ENCODE measurements around the gene PRKG1. TPM values are rescaled to one million over a fixed set of nuclear protein-coding genes. Genes with fewer than 3 reads are reported as not detected.
A peak's percentile ranks its signal among the peaks of the same experiment; 100 is the strongest.

Gene PRKG1
- total RNA-seq, 6 experiments from 2014 or later = 1.1 to 2.0 (median 1.3) TPM

- no peak overlapping the region for H3K4me3 ChIP-seq
- no peak overlapping the region for H3K27ac ChIP-seq
- DNase-seq (no peak), ATAC-seq (no peak)
- TF ChIP-seq POLR2A (IDR thresholded peaks at IDR 0.05) = no peak
- TF ChIP-seq CTCF (IDR thresholded peaks at IDR 0.05) = no peak
- H3K36me3 ChIP-seq = no peaks in the 10 kb centered on the region
- intact Hi-C loops (cut with DNase I) = no loop called here
- H3K27me3 ChIP-seq = no peaks in the 10 kb centered on the region
- 71% methylated on average over 3 of the region's 3 CpGs for WGBS (ENCODE audit: insufficient coverage, low coverage, low lambda C conversion rate, missing lambda C conversion rate)
- peaks cover 0 to 3% (median 0%) of the 10 kb centered on the region in 4 donors for H3K9me3 ChIP-seq
- H3K4me1 ChIP-seq = no peaks in the 10 kb centered on the region
Observed at GRCh38 chr10:51649064-51649463, 574.8 kb downstream of the PRKG1 start.

GRCh38 chr10:51651063-51651462 lies 576.8 kb downstream of the PRKG1 start:
- Histone ChIP-seq H3K9me3 (peaks cover 0 to 3% (median 0%) of the 10 kb centered on the region in 4 donors), H3K4me1 (no peaks in the 10 kb centered on the region), H3K36me3 (no peaks in the 10 kb centered on the region), H3K27me3 (no peaks in the 10 kb centered on the region), H3K4me3 (no peak overlapping the region), H3K27ac (no peak overlapping the region)
- DNase-seq (no peak), ATAC-seq (no peak)
- WGBS (ENCODE audit: insufficient coverage, low coverage, low lambda C conversion rate, missing lambda C conversion rate) = 17% methylated on average over 1 of the region's 1 CpG
- intact Hi-C loops (cut with DNase I) = no loop called here
- no peak for TF ChIP-seq CTCF (IDR thresholded peaks at IDR 0.05)
- TF ChIP-seq POLR2A (IDR thresholded peaks at IDR 0.05) = no peak

GRCh38 chr10:51653025-51653424 lies 578.7 kb downstream of the PRKG1 start:
- TF ChIP-seq CTCF (IDR thresholded peaks at IDR 0.05) (no peak), POLR2A (IDR thresholded peaks at IDR 0.05) (no peak)
- Histone ChIP-seq H3K4me1 (no peaks in the 10 kb centered on the region), H3K27me3 (no peaks in the 10 kb centered on the region), H3K4me3 (no peak overlapping the region), H3K27ac (no peak overlapping the region), H3K36me3 (no peaks in the 10 kb centered on the region), H3K9me3 (peaks cover 0 to 3% (median 0%) of the 10 kb centered on the region in 4 donors)
- intact Hi-C loops (cut with DNase I) = no loop called here
- no peak for DNase-seq
- ATAC-seq = no peak

GRCh38 chr10:51654918-51655317 lies 580.6 kb downstream of the PRKG1 start:
- Histone ChIP-seq H3K9me3 (peaks cover 0 to 3% (median 0%) of the 10 kb centered on the region in 4 donors), H3K36me3 (no peaks in the 10 kb centered on the region), H3K4me3 (no peak overlapping the region), H3K27ac (no peak overlapping the region), H3K4me1 (no peaks in the 10 kb centered on the region), H3K27me3 (no peaks in the 10 kb centered on the region)
- 56% methylated on average over 1 of the region's 1 CpG for WGBS (ENCODE audit: insufficient coverage, low coverage, low lambda C conversion rate, missing lambda C conversion rate)
- ATAC-seq (no peak), DNase-seq (no peak)
- intact Hi-C loops (cut with DNase I) = no loop called here
- TF ChIP-seq POLR2A (IDR thresholded peaks at IDR 0.05) = no peak
- TF ChIP-seq CTCF (IDR thresholded peaks at IDR 0.05) = no peak

- H3K27me3 ChIP-seq = no peaks in the 10 kb centered on the region
- TF ChIP-seq POLR2A (IDR thresholded peaks at IDR 0.05) (no peak), CTCF (IDR thresholded peaks at IDR 0.05) (no peak)
- H3K36me3 ChIP-seq = no peaks in the 10 kb centered on the region
- H3K4me1 ChIP-seq = no peaks in the 10 kb centered on the region
- ATAC-seq (peak in 2 of 4 donors; percentile 54 to 74), DNase-seq (no peak)
- WGBS (ENCODE audit: insufficient coverage, low coverage, low lambda C conversion rate, missing lambda C conversion rate) = 54% methylated on average over 3 of the region's 3 CpGs
- no peak overlapping the region for H3K4me3 ChIP-seq
- peaks cover 0 to 3% (median 0%) of the 10 kb centered on the region in 4 donors for H3K9me3 ChIP-seq
- intact Hi-C loops (cut with DNase I) = no loop called here
- H3K27ac ChIP-seq = no peak overlapping the region
Observed at GRCh38 chr10:51656503-51656902, 582.2 kb downstream of the PRKG1 start.
